ENCODE results near the gene FHAD1. TPM values are rescaled to one million over a fixed set of nuclear protein-coding genes. Genes with fewer than 3 reads are reported as not detected.

The FHAD1 gene
- total and polyA plus RNA-seq, 2 experiments from 2014 or later = 0.13 to 0.68 TPM

DNA sequence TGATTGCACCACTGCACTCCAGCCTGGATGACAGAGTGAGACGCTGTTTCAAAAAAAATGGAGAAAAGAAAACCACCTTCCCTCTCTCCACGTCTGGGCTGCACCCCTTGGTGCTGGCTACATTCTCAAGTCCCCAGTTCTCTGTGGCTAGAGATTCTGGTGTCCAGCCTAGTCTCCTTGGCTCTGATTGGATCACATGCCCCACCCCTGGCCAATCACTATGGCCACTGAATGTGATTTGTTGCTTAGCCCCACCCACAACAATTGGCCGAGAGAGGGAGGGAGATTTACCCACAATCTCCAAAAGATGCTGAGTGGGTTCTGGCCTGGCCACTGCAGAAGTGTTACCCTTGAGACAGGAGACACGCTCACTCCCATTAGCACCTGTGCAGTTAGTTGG lies 39.4 kb downstream of the FHAD1 start:
- Histone ChIP-seq H3K9me3 (ENCODE audit: low read depth) (no peaks in the 10 kb centered on the region), H2AFZ (no peak overlapping the region), H3K79me2 (no peaks in the 10 kb centered on the region), H3K27me3 (no peaks in the 10 kb centered on the region), H3K4me2 (no peak overlapping the region), H3K4me3 (no peak overlapping the region), H3K4me1 (ENCODE audit: insufficient read depth) (peaks cover 12% of the 10 kb centered on the region), H3K27ac (no peak overlapping the region), H4K20me1 (ENCODE audit: insufficient read depth, poor library complexity, severe bottlenecking) (no peaks in the 10 kb centered on the region), H3K36me3 (replicated peaks; ENCODE audit: insufficient read depth, low read depth) (no peaks in the 10 kb centered on the region), H3K9me2 (replicated peaks; ENCODE audit: insufficient read depth) (no peaks in the 10 kb centered on the region)
- WGBS (ENCODE audit: low lambda C conversion rate, missing lambda C conversion rate) = 91% methylated on average over 4 of the region's 4 CpGs
- no peak for DNase-seq (ENCODE audit: low spot score)
- TF ChIP-seq EZH2 (IDR thresholded peaks at IDR 0.05; ENCODE audit: borderline replicate concordance) (no peak), EZH2phosphoT487 (IDR thresholded peaks at IDR 0.05; ENCODE audit: low read depth, severe bottlenecking, unreplicated experiment) (no peak)
- TF ChIP-seq, protein P1, sequence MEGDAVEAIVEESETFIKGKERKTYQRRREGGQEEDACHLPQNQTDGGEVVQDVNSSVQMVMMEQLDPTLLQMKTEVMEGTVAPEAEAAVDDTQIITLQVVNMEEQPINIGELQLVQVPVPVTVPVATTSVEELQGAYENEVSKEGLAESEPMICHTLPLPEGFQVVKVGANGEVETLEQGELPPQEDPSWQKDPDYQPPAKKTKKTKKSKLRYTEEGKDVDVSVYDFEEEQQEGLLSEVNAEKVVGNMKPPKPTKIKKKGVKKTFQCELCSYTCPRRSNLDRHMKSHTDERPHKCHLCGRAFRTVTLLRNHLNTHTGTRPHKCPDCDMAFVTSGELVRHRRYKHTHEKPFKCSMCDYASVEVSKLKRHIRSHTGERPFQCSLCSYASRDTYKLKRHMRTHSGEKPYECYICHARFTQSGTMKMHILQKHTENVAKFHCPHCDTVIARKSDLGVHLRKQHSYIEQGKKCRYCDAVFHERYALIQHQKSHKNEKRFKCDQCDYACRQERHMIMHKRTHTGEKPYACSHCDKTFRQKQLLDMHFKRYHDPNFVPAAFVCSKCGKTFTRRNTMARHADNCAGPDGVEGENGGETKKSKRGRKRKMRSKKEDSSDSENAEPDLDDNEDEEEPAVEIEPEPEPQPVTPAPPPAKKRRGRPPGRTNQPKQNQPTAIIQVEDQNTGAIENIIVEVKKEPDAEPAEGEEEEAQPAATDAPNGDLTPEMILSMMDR (IDR thresholded peaks at IDR 0.05; ENCODE audit: poor library complexity) = no peak

DNA sequence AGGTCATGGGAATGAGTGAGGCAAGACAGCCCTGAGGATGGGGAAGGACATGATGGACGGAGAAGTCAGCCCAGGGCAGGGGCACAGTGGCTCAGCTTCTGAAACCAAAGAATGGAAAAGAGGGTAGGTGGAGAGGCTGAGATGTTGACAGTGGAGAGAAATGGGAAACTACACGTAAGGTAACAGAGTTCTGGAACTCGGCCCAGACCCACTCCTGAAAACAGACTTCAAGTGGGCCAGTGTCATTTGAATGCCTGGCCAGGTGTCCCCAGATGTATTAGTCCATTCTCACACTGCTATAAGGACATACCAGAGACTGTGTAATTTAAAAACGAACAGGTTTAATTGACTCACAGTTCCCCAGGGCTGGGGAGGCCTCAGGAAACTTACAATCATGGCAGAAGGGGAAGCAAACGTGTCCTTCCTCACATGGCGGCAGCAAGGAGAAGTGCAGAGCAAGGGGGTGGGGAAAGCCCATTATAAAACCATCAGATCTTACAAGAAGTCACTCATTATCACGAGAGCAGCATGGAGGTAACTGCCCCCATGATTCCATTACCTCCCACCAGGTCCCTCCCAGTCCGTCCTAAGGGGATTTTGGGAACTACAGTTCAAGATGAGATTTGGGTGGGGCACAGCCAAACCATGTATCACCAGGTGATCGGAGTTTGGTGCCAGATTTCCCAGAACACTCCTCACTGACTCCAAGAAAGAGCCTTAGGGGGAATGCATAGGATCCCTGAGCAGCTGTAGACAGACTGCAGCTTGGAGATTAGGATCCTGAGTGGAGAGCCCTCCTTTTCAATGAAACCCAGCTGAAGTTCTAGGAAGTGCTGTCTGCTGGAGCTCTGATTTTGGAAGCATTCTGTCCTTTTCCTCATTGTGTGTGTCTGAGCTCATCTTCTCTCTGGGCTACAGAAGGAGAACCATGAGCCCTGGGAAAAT lies 40.3 kb downstream of the FHAD1 start:
- TF ChIP-seq, protein P1 (IDR thresholded peaks at IDR 0.05; ENCODE audit: poor library complexity) = no peak
- no peak for TF ChIP-seq EZH2 (IDR thresholded peaks at IDR 0.05; ENCODE audit: borderline replicate concordance)
- no peak overlapping the region for H3K4me3 ChIP-seq
- WGBS (ENCODE audit: low lambda C conversion rate, missing lambda C conversion rate) = 79% methylated on average over 9 of the region's 9 CpGs
- H3K9me2 ChIP-seq (replicated peaks; ENCODE audit: insufficient read depth) = no peaks in the 10 kb centered on the region
- no peaks in the 10 kb centered on the region for H3K79me2 ChIP-seq
- no peaks in the 10 kb centered on the region for H3K9me3 ChIP-seq (ENCODE audit: low read depth)
- no peak for DNase-seq (ENCODE audit: low spot score)
- H3K27ac ChIP-seq = no peak overlapping the region
- no peak overlapping the region for H2AFZ ChIP-seq
- no peak overlapping the region for H3K4me2 ChIP-seq
- no peaks in the 10 kb centered on the region for H3K36me3 ChIP-seq (replicated peaks; ENCODE audit: insufficient read depth, low read depth)
- no peaks in the 10 kb centered on the region for H3K27me3 ChIP-seq
- no peaks in the 10 kb centered on the region for H4K20me1 ChIP-seq (ENCODE audit: insufficient read depth, poor library complexity, severe bottlenecking)
- H3K4me1 ChIP-seq (ENCODE audit: insufficient read depth) = peaks cover 12% of the 10 kb centered on the region

DNA sequence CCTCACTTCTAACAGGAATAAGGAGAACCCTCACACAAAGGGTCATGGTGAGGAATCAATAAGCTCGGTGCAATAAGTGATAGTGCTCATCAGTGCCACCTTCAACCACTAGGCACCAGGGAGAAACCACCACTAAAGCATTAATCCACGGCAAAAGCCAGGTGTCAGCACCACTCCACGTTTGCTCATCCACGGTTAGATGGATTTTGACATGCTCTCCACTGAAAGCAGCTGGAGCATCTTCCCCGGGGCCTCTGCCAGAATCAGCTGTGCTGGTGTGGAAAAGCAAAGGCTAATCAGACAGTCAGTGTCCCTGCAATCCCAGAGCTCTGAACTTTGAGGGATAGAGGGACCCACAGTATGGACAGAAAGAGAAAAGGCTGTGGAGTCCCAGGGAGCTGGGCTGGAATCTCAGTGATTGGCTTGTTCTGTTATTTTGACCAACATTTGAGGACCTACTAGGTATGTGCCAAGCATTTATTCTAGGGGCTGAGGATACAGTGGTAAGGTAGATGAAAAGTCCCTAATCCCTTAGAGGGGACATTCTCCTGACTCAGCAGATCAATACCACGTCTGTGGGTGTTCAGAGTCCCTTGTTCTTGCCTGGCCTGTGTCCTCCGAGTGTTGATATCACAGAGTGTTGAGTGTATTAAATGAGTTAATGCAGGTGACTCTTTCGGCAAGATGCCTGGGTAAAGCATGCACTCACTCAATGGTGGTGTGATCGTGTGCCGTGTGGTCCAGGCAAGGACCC lies 41.3 kb downstream of the FHAD1 start:
- no peak overlapping the region for H2AFZ ChIP-seq
- no peaks in the 10 kb centered on the region for H3K27me3 ChIP-seq
- H3K4me2 ChIP-seq = no peak overlapping the region
- H3K4me1 ChIP-seq (ENCODE audit: insufficient read depth) = peaks cover 12% of the 10 kb centered on the region
- H3K27ac ChIP-seq = no peak overlapping the region
- no peaks in the 10 kb centered on the region for H3K36me3 ChIP-seq (replicated peaks; ENCODE audit: insufficient read depth, low read depth)
- 85% methylated on average over 10 of the region's 10 CpGs for WGBS (ENCODE audit: low lambda C conversion rate, missing lambda C conversion rate)
- H4K20me1 ChIP-seq (ENCODE audit: insufficient read depth, poor library complexity, severe bottlenecking) = no peaks in the 10 kb centered on the region
- H3K9me2 ChIP-seq (replicated peaks; ENCODE audit: insufficient read depth) = no peaks in the 10 kb centered on the region
- TF ChIP-seq, protein P1 (IDR thresholded peaks at IDR 0.05; ENCODE audit: poor library complexity) = no peak
- TF ChIP-seq EZH2phosphoT487 (IDR thresholded peaks at IDR 0.05; ENCODE audit: low read depth, severe bottlenecking, unreplicated experiment) (no peak), EZH2 (IDR thresholded peaks at IDR 0.05; ENCODE audit: borderline replicate concordance) (no peak)
- H3K79me2 ChIP-seq = no peaks in the 10 kb centered on the region
- no peaks in the 10 kb centered on the region for H3K9me3 ChIP-seq (ENCODE audit: low read depth)
- H3K4me3 ChIP-seq = no peak overlapping the region
- no peak for DNase-seq (ENCODE audit: low spot score)

All from hepatocyte (in vitro differentiated cells).